Measurements from ENCODE around the gene TRIM66.

Gene TRIM66

DNA sequence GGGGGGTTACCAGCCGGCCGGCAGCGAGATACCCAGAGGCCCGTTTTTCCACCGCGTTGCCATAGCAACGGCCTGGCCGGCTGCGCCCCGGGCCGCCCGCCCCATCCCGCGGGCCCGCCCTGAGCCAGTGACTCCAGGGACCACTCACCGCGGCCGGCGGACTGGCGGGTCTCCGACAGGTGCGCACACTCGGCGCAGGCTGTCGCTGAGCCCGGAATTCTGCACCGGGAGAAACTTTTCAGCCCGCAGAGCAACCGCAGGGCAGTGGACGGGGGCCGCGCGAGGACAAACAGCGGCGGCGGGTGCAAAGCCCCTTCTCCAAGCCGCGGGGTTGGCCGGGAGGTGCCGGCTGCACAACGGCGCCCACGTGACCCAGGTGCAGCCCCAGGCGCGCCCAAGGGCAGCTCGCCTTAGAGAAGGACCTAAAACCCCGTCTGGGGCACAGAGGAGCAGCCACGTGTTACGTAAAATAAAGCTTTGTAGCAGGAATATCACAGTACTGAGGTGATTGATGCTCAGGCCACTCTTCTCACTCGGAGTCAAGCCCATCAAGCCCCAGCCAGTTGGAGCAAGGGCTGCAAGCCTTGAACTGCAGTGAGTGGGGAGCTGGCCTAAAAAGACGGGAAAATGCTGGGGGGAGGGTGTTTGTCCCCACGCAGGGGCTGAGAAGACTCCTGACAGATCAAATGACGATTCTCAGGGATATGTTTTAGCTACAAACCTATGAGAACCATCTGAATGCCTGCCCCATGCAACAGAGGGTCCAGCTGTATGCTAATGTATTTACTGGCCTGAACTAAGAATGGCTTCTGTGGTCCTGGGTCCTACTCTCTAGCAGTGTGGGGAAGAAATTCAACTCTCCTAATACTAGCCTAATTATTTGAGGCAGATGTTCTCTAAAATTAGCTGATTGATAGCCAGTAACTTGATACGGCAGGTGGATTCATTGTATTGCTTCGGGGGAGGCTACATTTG lies 88.2 kb downstream of the TRIM66 start, which contains the start of gene STK33:
TSS of gene STK33 (minus strand) at position 294 of the 975 bp plus-strand sequence. CDS start 119,323 bp downstream, outside the sequence.
- H3K27ac ChIP-seq (ENCODE audit: poor library complexity, severe bottlenecking) = no peak within 1 kb of the TSS

GRCh38 chr11:8593455-8593854 lies 89.0 kb downstream of the TRIM66 start:
- no peaks in the 10 kb centered on the region for H3K9me3 ChIP-seq (ENCODE audit: severe bottlenecking)
- no peaks in the 10 kb centered on the region for H3K36me3 ChIP-seq (ENCODE audit: low read depth)
- ATAC-seq (ENCODE audit: low read depth) = 0 out of 3 replicates have a peak, but pooled peaks have one; percentile 8
- H3K4me3 ChIP-seq (ENCODE audit: severe bottlenecking) = peak overlapping the region; percentile 51
- H3K4me1 ChIP-seq (ENCODE audit: insufficient read depth, poor library complexity, severe bottlenecking) = peaks cover 5% of the 10 kb centered on the region
- DNase-seq (ENCODE audit: low spot score) = no peak
- no peak for TF ChIP-seq CTCF (IDR thresholded peaks at IDR 0.05; ENCODE audit: poor library complexity, severe bottlenecking)
- no peaks in the 10 kb centered on the region for H3K27me3 ChIP-seq (ENCODE audit: insufficient read depth, poor library complexity, severe bottlenecking)
- no peak overlapping the region for H3K27ac ChIP-seq (ENCODE audit: poor library complexity, severe bottlenecking)

More for the DNA sequence above, 88.2 kb downstream of the TRIM66 start, which contains the start of gene STK33:
- H3K4me3 ChIP-seq (ENCODE audit: severe bottlenecking) = peak within 1 kb of the TSS; percentile 51
- H3K4me1 ChIP-seq (ENCODE audit: insufficient read depth, poor library complexity, severe bottlenecking) = peaks cover 5% of the 10 kb centered on the region
- H3K27me3 ChIP-seq (ENCODE audit: insufficient read depth, poor library complexity, severe bottlenecking) = no peaks in the 10 kb centered on the region
- ATAC-seq (ENCODE audit: low read depth) = peak; percentile 84
- no peaks in the 10 kb centered on the region for H3K9me3 ChIP-seq (ENCODE audit: severe bottlenecking)
- no peak for TF ChIP-seq CTCF (IDR thresholded peaks at IDR 0.05; ENCODE audit: poor library complexity, severe bottlenecking)
- peak; percentile 50 for DNase-seq (ENCODE audit: low spot score)
- H3K36me3 ChIP-seq (ENCODE audit: low read depth) = no peaks in the 10 kb centered on the region

GRCh38 chr11:8587915-8588314 lies 94.5 kb downstream of the TRIM66 start:
- Histone ChIP-seq H3K4me1 (ENCODE audit: insufficient read depth, poor library complexity, severe bottlenecking) (no peaks in the 10 kb centered on the region), H3K27ac (ENCODE audit: poor library complexity, severe bottlenecking) (no peak overlapping the region), H3K27me3 (ENCODE audit: insufficient read depth, poor library complexity, severe bottlenecking) (no peaks in the 10 kb centered on the region), H3K9me3 (ENCODE audit: severe bottlenecking) (no peaks in the 10 kb centered on the region), H3K36me3 (ENCODE audit: low read depth) (no peaks in the 10 kb centered on the region), H3K4me3 (ENCODE audit: severe bottlenecking) (no peak overlapping the region)
- no peak for TF ChIP-seq CTCF (IDR thresholded peaks at IDR 0.05; ENCODE audit: poor library complexity, severe bottlenecking)
- no peak for ATAC-seq (ENCODE audit: low read depth)
- no peak for DNase-seq (ENCODE audit: low spot score)

DNA sequence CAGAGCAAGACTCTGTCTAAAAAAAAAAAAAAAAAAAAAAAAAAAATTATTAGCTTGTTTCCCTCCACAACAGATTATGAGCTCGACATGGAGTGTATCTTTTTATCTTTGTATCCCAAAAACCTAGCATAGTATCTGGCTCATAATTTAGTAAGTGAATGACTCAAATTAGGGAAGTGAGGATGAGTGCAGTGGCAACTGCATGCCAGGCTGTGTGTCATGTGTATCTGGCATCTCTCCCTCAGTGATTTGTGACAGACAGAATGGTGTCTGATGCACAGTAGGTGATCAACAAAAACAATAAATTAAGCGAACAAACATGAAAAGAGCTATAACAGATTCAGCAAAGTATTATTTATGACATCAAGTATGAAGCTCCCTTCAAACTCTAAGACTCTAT lies 95.7 kb downstream of the TRIM66 start:
- Histone ChIP-seq H3K4me3 (ENCODE audit: severe bottlenecking) (no peak overlapping the region), H3K9me3 (ENCODE audit: severe bottlenecking) (no peaks in the 10 kb centered on the region), H3K36me3 (ENCODE audit: low read depth) (no peaks in the 10 kb centered on the region), H3K27me3 (ENCODE audit: insufficient read depth, poor library complexity, severe bottlenecking) (no peaks in the 10 kb centered on the region), H3K27ac (ENCODE audit: poor library complexity, severe bottlenecking) (no peak overlapping the region), H3K4me1 (ENCODE audit: insufficient read depth, poor library complexity, severe bottlenecking) (no peaks in the 10 kb centered on the region)
- no peak for TF ChIP-seq CTCF (IDR thresholded peaks at IDR 0.05; ENCODE audit: poor library complexity, severe bottlenecking)
- ATAC-seq (ENCODE audit: low read depth) (no peak), DNase-seq (ENCODE audit: low spot score) (no peak)

Data from RWPE2 (cell line).